Uterus (tissue), 2 donors: ENCODE measurements around the gene ANXA6.

Source experiments
- POLR2A ChIP-seq, 2 donors: fragments of 450-650 bp; IDR thresholded peaks; one replicate each; pipeline ENCODE4 v1.6.1; 2016; ENCODE audit warnings: antibody characterized with exemption in 2 of 2, mild to moderate bottlenecking in 1 of 2, moderate library complexity in 1 of 2
- TF ChIP-seq, protein P1 (sequence below), 4 experiments: fragments of 200-600 bp in 2 of 4; fragments of 450-650 bp in 2 of 4; sonication (generic) in 2 of 4; IDR thresholded peaks; one replicate each; pipeline ENCODE4 v1.5.1; 2016 to 2019; ENCODE audit warnings: antibody characterized with exemption in 4 of 4, mild to moderate bottlenecking in 2 of 4, moderate library complexity in 1 of 4

DNA sequence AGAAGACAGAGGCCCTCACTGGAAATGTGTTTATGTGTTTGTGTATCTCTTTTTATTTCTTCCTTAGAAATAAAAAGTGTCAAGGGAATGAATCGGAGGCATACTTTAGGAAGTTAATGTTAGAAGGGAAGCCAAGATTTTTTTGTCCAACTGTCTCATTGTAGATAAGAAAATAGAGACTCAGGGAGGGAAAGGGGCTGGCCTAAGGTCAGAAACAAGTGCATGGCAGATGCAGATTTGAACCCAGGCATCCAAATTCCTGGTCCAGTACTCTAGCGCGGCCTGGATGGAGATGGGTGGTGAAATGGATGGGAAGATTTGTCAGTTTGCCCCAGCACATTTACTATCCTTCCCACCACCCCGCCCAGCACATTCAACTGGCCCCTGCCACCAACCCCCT, 56.9 kb downstream of the ANXA6 start:
- TF ChIP-seq, protein P1, sequence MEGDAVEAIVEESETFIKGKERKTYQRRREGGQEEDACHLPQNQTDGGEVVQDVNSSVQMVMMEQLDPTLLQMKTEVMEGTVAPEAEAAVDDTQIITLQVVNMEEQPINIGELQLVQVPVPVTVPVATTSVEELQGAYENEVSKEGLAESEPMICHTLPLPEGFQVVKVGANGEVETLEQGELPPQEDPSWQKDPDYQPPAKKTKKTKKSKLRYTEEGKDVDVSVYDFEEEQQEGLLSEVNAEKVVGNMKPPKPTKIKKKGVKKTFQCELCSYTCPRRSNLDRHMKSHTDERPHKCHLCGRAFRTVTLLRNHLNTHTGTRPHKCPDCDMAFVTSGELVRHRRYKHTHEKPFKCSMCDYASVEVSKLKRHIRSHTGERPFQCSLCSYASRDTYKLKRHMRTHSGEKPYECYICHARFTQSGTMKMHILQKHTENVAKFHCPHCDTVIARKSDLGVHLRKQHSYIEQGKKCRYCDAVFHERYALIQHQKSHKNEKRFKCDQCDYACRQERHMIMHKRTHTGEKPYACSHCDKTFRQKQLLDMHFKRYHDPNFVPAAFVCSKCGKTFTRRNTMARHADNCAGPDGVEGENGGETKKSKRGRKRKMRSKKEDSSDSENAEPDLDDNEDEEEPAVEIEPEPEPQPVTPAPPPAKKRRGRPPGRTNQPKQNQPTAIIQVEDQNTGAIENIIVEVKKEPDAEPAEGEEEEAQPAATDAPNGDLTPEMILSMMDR (IDR thresholded peaks at IDR 0.05) = no peak
- TF ChIP-seq POLR2A (IDR thresholded peaks at IDR 0.05) = no peak
